Fibroblast of pulmonary artery (primary cell): ENCODE data around the gene ACVR1B.
A peak's percentile ranks its signal among the peaks of the same experiment; 100 is the strongest.

Source experiments
- DNase-seq: peaks from one replicate; pipeline ENCODE4 v3.0.0-alpha.2; 2010; ENCODE audit warnings: low read depth
- H3K4me3 ChIP-seq: replicated peaks from 2 replicates; pipeline ENCODE4 v1.5.1; 2011; ENCODE audit warnings: low read depth, mild to moderate bottlenecking, control low read depth, low read length, moderate library complexity
- TF ChIP-seq, protein P1 (sequence below): IDR thresholded peaks from 2 replicates; pipeline ENCODE4 v1.5.1; 2011; ENCODE audit warnings: mild to moderate bottlenecking, control low read depth, low read length, inconsistent platforms; ENCODE audit errors: missing control alignments

The ACVR1B gene

DNA sequence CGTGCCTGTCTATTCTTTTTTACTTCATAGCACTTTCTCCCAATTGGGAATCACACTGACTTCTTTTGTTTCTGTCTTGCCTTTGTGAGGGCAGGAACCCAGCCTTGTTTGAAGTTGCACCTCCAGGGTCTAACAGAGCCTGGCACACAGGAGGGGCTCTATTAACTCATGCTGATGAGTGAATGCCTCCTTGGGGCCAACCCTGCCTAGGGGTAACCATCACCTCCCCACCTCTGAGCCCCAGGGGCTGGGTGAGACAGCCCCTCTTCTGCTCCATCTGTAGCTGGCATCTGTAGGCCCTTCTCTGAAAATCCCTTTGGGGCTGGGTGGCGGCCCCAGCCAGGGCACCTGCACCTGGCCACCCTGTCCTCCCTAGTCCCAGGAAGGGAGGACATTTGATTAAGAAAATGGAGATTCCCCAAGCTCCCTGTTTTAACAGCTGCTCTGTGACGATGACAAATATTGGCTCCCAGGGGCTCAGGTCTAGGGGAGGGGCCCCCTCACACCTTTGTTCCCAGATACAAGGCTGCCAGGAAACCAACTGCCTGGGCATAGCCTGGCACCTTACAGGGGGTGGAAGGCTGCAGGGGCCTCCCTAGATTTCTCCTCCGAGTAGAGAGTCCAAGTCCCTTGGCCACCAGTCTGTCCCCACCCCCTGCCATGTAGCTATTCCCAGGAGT is 67.1 kb downstream of the ACVR1B start:
- TF ChIP-seq, protein P1, sequence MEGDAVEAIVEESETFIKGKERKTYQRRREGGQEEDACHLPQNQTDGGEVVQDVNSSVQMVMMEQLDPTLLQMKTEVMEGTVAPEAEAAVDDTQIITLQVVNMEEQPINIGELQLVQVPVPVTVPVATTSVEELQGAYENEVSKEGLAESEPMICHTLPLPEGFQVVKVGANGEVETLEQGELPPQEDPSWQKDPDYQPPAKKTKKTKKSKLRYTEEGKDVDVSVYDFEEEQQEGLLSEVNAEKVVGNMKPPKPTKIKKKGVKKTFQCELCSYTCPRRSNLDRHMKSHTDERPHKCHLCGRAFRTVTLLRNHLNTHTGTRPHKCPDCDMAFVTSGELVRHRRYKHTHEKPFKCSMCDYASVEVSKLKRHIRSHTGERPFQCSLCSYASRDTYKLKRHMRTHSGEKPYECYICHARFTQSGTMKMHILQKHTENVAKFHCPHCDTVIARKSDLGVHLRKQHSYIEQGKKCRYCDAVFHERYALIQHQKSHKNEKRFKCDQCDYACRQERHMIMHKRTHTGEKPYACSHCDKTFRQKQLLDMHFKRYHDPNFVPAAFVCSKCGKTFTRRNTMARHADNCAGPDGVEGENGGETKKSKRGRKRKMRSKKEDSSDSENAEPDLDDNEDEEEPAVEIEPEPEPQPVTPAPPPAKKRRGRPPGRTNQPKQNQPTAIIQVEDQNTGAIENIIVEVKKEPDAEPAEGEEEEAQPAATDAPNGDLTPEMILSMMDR, result no peak
- no peak overlapping the region for H3K4me3 ChIP-seq
- DNase-seq, result no peak

DNA sequence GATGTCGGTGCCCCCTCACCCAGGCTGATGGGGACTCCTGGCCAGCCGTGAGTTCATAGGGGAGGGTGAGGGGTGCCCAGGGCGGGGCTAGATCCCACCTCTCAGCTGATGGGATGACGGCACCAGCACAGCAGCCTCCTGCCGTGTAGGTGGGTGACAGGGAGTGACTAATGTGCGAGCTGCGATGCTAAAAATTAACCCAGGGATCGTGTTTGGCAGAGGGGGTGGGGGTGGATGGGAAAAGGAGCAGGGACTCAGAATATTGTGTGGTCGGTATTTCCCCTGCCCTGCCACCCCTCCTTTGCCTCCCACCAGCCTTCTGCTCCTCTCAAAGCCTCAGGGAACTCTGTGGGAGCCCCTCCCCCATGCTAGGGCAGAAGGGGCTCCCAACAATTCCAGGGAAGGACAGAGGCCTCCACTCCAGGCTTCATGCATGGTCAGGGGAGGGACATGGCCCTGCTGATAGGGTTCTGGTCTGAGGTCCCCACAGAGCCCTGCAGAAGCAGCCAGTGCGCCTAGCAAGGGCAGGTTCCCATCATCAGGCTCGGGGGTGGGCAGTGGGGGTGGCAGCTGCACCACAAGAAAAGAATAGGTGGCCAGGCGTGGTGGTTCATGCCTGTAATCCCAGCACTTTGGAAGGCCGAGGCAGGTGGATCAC is 67.7 kb downstream of the ACVR1B start:
- TF ChIP-seq, protein P1, result no peak
- DNase-seq, result no peak
- no peak overlapping the region for H3K4me3 ChIP-seq

DNA sequence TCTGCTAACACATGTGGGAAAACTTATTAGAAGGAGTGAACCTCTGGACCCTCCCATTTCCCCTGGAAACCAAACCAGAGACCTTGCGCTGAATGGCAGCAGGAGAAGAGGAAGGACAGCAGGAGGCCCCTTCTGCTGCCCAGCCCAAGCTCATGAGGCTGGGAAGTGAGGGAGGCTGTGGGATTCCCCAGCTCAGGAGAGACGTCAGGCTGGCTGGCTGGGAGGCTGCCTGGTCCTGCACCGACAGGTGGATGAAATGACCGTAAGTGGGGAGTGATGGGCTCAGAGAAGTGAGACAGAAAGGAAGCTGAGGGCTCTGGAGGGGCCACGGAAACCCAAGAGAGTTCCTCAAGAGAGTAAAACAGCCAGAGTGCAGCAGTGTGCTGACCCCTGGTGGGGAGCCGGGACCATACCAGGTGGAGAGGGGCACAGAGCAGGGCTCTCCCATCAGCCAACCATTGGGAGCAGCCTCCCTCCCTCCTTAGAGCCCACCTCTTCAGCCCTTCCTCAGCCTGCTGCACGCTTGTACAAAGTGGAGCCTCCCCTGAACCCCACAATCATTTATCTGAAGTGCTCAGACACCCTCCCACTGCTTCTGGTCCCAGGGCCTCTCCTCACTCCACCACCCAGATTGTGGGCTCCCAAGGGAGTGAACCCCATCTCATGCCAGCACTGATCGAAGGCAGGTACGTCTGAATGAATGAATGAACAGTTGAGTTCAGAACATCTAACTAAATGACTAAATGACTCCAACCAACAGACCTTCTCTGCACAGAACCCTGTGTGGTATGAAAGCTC is 69.2 kb downstream of the ACVR1B start:
- H3K4me3 ChIP-seq, result no peak overlapping the region
- DNase-seq, result peak; percentile 70
- TF ChIP-seq, protein P1, result peak; percentile 87

DNA sequence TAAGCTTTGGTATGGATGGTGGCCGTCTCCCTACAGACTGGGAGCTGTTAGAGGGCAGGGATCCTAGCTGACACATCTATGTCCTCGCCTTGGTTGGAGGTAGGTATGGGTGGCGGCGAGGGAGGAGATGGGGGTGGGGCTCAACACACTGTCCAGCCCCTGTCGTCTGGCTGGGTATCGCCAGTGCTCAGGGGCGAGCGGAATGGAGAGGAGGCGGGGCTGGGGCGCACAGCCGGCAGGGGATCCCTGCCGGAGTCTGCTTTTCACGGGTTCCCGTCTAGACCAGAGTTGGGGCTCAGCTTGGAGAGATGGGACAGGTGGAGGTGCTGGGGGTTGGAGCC is 71.3 kb downstream of the ACVR1B start:
- peak overlapping the region; percentile 50 for H3K4me3 ChIP-seq
- no peak for DNase-seq
- TF ChIP-seq, protein P1, result no peak

DNA sequence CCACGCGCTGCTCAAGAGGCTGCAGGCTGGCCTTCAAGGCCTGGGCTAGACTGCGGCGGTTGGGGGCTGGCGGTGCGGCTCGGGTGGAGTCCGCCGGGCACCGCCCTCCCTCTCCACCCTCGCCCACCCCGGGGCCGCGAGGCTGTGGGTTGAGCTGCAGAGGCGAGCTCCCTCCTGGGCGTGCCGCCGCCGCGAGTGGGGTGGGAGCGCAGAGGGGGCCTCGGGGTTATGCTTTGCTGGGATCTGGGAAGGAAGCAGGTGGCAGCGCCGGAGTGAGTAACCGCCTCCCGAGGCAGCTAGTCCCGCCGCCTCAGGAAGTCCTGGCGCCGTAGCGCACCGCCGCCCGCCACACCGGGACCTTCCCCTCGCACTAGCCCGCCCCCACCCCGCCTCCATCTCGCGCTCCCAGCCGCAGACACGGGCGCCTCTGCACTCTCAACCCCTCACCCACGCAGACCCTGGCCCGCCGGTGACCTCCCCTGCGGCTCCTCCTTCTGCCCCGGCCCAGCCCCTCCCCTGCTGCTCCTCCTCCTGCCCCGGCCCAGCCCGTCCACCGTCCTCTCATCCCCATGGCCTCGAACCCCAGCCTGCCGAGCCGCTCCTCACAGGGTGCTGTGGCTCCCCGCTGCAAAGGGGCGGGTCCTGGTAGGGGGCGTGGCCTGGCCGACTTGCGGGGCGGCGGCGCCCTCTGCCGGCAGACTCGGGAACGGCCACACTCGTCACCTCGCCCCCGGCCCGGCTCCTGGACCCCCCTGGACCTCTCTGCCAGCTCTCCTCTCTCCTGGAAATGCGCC is 71.9 kb downstream of the ACVR1B start:
- peak; percentile 71 for DNase-seq
- TF ChIP-seq, protein P1, result peak; percentile 59
- peak overlapping the region; percentile 50 for H3K4me3 ChIP-seq

DNA sequence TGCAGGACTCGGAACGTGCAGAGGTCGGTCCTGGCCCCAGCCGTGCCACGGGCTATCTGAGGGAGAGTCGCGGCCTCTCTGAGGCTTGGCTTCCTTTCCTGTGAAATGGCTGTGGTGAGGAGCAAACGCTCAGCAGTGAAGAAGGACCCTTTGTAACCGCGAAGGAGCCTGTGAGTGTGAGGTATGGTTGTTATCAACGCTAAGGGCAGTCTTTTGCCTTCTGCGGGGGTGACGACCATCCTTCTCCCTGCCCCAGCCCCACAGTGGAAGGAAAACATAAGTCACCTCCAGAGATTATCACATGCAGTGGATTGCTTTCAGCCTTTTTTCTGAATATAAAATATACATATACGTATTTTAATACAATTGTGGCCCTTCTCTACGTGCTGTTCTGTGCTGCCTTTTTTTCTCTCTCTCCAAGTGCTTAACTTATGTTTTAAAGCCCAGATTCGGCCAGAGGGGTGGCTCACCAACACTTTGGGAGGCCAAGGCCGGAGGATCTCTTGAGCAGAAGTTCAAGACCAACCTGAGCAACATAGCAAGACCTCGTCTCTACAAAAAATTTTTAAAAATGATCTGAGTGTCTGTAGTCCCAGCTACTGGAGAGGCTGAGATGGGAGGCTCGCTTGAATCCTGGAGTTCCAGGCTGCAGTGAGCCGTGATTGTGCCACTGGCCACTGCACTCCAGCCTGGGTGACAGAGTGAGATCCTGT is 72.6 kb downstream of the ACVR1B start:
- peak overlapping the region; percentile 50 for H3K4me3 ChIP-seq
- TF ChIP-seq, protein P1, result no peak
- no peak for DNase-seq
